D341Med (cell line): ENCODE results near the gene PCDH9.

Experiments used
- DNase-seq: peaks from one replicate; pipeline ENCODE4 v3.0.0; 2012; ENCODE audit warnings: low spot score

PCDH9 gene, protein sequence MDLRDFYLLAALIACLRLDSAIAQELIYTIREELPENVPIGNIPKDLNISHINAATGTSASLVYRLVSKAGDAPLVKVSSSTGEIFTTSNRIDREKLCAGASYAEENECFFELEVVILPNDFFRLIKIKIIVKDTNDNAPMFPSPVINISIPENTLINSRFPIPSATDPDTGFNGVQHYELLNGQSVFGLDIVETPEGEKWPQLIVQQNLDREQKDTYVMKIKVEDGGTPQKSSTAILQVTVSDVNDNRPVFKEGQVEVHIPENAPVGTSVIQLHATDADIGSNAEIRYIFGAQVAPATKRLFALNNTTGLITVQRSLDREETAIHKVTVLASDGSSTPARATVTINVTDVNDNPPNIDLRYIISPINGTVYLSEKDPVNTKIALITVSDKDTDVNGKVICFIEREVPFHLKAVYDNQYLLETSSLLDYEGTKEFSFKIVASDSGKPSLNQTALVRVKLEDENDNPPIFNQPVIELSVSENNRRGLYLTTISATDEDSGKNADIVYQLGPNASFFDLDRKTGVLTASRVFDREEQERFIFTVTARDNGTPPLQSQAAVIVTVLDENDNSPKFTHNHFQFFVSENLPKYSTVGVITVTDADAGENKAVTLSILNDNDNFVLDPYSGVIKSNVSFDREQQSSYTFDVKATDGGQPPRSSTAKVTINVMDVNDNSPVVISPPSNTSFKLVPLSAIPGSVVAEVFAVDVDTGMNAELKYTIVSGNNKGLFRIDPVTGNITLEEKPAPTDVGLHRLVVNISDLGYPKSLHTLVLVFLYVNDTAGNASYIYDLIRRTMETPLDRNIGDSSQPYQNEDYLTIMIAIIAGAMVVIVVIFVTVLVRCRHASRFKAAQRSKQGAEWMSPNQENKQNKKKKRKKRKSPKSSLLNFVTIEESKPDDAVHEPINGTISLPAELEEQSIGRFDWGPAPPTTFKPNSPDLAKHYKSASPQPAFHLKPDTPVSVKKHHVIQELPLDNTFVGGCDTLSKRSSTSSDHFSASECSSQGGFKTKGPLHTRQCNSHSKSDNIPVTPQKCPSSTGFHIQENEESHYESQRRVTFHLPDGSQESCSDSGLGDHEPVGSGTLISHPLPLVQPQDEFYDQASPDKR (N-terminal part only)

DNA sequence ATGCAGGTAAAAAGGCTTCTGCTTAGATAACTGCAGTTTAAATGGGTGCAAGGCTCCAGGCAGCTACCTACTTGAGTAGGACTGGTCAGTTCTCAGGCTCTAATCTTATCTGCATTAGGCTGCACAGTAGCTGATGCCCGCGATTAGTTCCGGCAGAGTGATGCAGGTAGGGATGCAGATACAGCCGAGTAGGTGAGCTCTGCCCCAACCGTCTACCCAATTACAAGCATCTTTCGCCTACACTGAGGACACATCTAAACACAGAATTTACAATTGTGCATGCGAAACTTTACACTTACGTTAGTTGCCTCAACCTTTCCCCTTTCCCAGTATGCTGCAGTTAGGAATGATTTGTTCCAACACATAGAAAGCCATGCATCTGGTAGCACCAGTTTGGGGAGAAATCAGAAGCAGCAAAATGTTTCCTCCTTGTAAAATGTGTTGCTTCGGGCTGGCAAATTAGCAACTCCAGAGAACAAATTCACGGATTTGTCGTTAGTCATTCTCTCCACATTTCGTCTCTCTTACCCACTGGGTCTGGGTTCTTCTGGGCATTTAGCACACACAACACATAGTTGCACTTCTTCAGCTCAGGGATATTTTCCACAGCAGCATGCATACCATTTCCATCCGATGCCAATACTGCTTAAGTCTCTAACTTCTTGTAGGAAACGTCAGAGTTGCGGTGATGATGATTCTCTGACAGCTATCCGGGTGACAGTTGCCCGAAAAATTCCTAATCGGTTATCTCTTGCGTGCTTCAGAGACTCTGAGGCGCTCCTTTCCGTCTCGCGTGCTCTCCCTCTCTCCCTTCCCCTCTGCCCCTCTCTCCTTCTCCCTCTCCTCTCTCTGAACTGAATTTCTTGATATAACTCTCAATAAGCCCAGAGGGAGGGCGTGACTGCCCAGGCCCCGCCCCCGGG, at the start of gene PCDH9:
TSS of gene PCDH9 (minus strand) at position 856 of the 923 bp plus-strand sequence. CDS start 1,896 bp downstream, outside the sequence.
- no peak for DNase-seq

DNA sequence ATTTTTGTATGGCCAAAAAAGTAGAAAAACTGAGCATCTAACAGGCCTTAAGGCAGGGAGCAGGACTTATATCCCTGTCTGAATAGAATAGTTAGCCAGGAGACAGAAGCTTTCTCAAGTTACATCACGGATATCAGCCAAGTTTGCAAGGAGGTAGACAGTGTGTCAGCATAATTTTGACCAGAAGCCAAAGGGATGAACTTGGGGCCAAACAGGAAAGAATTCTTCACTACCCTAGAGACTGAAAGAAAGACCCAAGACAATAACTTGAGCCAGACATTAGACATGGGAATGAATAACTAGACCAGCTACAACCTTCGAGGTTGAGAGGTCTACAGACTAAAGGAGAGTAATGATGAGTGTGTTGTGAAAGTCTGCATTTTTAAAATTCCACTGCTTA, 48.1 kb upstream of the PCDH9 start:
- DNase-seq = no peak

DNA sequence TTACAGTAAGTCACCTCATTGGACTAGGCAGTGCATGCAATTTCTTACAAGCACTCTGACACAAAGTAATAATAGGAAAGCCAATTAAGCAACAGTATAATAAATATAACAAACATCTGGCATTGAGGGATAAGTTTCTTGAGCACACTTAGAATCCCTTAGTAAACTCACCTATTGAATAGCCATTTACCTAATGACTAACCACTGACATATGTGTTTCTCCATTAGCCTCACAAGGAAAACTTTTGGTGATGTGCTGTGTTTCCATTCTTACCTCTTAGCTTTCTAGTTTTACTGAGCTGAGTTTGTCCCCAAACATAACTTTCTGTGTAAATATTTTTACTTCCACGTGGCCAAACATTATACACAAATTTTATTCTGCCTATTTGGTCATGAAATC, 47.4 kb upstream of the PCDH9 start:
- no peak for DNase-seq

DNA sequence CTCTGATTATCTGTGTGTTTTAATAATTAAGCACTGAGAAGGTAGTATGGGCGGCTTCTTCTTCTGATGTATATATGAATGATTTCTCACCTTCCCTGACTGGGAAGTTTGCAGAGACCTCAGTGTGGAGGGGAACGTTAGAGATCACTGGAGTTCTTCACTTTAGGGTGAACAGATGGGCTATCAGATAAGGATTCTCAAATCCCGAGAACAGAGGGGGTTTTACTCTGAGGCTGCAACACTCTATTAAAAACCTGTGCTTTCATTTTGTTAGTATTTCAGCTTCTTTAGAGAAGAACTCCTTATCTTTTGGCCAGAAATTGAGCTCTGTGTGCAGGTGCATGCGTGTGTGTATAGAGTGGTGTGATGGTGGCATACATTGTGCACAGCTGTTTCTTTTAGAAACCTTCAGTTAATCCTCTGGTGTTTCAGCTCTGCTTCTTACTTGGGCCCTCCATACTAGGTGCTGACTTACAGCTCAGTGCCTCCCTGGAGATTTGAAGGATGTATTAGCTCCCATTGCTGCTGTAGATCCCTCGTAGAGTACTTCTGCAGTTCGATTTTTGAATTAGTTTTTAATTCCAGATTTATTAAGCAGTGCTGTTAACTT, 45.3 kb upstream of the PCDH9 start:
- peak; percentile 70 for DNase-seq

DNA sequence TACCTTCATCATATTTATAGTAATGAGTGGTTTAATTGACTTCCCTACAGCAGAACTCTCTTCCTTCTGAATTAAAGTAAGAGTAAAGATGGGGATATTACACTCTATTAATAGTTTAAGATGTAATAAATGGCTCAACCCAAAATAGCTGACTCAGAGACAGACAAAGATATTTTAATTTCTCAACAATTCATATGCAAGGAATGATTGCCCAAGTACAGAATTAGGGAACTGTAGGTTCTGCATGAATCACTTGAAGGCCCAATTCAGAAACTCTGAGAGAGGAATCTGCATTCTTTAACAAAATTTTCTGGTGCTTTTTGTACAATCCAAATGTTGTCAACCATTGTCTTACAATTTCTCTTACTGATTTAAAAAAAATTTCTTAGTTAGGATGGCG, 42.9 kb upstream of the PCDH9 start:
- DNase-seq = no peak

DNA sequence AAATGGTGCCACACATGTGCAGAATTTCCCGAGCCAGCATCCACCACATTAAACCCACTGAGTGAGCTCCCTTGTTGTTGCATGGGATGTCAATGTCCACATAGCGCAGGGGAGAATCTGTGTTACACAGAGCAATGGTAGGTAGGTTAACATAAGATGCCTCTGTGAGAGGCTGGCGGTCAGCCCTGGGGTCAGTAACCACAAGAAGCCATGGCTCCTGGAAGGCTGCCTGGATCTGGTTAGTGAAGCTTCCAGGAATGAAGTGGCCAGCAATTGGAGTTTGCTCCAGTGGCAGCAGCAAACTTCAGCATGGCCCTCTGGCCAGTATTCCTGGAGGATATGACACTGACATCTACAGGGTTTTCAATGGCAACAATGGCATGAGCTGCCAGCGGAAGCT, 37.0 kb upstream of the PCDH9 start:
- DNase-seq = no peak

DNA sequence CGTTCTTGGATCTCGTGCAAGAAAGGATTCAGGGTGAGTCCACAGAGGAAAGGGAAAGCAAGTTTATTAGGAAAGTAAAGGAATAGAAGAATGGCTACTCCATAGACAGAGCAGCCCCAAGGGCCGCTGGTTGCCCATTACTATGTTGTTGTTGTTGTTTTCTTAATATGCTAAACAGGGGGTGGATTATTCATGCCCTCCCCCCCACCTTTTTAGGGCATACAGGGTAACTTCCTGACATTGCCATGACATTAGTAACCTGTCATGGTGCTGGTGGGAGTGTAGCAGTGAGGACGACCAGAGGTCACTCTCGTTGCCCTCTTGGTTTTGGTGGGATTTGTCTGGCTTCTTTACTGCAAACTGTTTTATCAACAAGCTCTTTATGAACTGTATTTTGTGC, 29.1 kb upstream of the PCDH9 start:
- no peak for DNase-seq

DNA sequence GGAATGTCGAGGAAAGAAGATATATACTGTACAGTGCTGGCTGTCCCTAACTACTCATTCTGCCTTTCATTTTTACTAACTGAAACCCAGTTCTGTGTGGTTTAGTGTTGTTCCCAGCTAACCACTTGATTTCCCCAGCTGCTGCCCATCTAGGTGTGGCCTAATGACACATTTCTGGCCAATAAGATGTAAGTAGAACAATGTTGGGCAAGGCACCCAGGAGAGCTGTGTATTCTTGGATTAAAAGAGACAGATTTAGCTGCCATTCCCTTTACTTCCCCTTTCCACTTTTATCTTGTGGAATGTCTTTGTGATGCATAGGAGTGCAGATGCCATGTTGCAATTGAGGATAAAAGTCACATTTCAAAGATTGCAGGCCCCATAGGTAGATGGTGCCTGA, 28.3 kb upstream of the PCDH9 start:
- no peak for DNase-seq

DNA sequence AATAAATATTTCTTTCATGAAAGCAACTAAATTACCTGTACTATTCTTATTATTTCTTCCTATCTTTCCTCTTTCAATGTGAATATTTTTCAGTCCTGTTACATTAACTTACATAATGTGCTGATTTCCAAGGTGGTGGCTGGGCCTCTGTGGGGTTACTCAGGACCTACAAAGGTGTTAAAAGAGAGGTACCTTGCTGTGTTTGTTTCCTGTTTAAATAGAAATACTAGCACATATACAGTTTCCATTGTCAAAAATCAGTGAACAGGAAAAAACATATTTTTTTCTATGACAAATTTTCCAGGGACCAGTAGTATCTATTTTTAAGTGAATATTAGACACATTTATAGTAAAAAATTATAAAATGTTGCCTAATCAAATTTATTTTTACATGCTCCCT, 8.7 kb upstream of the PCDH9 start:
- no peak for DNase-seq

DNA sequence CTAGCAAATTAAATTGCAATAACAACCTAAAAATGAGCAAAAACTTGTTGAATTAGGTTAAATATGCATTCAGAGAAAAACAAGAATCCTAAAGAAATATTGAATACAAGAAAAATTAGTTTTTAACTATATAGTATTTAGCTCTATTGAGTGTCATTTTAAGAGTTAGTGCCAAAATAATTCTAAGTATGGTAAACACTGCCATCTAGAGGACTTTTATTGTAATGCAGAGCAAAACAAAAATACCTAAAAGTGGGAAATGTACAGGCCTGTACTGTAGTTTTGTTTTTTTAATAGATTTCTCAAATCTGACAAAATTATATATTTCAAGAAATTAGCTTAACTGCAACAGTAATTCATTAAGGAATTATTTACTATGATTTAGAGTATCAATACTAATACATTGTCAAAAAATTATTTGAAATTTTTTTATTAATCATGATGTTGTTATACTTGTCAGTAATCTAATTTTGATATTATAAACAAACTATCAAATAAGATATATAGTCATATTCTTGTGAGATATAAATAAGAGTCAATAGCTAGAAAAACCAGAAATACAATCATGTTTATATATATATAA, 8.2 kb upstream of the PCDH9 start:
- DNase-seq = no peak

DNA sequence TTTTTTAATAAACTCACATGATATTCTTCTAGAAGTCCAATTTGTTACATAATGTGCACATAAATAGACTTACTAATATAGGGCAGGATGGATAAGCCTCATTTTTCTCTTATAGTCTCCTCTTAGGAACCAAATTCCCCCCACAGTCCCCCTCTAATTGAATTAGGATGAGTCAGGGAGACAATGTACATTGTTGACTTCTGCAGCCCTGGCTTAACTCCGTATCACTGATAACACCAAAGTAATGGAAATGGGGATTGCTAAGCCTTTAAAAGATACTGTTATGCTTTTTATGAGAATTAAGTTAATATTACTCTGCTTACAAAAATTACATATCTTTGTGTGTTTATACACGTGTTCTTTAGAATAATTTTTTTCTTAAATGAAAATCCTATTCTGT, 5.1 kb upstream of the PCDH9 start:
- no peak for DNase-seq

DNA sequence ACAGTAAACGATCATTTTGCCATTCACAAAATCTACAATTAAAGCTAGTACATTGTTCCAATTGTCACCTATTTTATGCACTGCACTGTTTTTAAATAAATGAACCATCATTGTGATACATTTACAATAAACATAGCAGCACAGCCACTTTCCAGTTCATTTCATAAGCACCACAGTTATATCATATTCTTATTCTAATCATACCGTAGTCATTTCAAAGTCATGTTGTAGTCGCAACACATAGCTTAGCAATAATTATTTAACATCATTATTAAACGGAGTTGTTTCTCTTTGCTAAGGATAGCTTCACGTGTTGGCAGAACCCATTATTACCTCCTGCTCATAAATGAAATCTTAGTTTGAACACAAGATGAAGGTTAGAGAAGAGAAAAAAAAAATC, 2.2 kb upstream of the PCDH9 start:
- no peak for DNase-seq

DNA sequence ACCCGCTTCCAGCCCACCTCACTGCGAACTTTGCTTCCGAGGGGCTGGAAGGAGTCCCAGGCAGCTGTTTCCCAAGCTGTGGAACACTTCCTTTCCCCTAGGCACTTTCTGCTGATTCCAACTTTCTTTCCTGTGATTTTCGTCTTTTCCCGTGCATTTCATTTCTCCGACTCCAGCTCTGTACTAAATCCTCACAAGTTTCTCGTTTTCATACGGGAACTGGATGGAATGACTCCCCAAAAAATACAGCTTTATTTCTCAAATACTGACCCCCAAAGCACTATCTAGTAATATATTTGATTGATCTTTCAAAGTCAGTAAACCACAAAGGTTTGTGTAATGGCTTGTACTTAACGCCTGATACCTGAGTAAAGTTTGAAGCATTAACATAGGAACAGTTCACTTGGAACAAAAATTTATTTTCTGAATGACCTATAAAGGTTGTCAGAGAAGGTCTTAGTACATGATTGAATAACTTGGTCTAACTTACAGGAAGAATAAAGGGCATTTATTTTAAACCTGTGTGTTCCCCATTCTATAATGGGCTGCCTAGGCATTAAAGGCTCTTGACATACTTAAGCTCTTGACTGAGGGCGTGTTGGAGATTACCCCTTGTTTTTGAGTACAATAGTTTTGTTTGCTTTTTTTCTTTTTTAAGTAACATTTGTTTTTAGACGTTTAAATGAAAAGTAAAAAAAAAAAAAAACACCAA, 1.3 kb upstream of the PCDH9 start:
- DNase-seq = no peak

DNA sequence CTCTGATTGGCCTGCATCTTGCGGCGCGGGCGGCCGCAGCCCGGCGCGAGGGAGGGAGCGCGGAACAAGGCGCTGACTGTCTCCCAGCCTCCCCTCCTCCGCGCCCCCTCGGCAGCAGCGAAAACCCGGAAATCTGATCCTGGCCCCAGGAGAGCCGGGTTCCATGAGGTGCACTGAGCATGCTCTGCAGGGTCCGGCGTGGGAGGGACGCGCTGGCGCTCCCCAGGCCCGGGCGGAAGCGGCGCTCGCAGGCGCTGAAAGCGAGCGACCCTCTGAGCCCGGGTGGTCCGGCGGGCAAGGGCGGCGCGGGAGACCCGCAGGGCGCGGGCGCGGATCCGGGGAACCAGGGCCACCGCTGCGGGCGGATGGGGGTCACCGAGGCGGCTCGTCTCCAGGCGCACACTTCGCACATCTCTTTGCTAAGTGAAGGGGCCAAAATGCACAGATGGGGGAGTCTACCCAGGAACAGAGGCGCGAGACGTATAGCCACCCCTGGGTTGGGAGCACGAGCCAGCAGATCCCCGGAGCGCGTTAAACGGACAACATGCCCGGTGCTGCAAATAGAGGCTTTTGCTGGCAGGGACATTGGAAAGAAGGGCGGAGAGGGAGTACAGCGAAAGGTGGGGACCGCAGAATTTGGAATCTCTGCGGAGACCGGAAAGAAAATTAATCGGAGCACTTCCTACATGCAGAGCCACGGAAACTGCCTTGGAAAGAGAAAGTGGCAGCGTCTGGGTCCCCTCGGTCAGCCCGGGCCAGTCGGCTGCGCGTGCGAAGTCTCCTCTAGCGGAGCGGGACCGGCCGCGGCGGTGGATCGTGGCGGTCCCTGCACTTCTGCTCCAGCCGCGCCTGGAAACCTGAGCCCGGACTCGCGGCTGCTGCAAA, 510 bp upstream of the PCDH9 start:
- DNase-seq = peak; percentile 97

DNA sequence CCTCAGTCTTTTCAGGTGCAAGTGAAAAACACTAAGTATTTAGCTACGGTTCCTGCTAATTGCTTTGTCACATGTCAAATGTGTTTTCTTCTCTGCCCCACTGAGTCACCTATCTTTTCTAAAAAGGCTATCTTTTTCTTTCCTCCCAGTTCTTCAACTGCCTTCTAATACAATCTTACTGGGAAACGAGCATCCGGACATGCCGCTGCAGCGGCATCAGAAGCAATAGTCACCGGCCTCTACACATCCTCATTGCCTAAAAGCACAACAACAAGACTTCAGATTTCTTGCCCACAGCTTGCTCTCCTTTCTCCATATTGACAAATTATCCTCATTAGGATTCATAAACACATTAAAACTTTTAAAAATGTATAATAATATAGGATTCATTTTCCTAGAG, 1.2 kb downstream of the PCDH9 start:
- no peak for DNase-seq

DNA sequence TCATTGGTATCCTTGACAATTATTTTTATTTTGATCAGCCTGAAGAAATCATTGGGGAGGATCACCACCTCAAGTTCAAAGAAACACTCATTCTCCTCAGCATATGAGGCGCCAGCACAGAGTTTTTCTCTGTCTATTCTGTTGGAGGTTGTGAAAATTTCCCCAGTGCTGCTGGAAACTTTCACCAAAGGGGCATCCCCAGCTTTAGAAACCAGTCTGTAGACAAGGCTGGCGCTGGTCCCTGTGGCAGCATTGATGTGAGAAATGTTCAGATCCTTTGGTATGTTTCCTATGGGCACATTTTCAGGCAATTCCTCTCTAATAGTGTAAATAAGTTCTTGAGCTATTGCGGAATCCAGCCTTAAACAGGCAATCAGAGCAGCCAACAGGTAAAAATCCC, 2.1 kb downstream of the PCDH9 start:
- DNase-seq = no peak

DNA sequence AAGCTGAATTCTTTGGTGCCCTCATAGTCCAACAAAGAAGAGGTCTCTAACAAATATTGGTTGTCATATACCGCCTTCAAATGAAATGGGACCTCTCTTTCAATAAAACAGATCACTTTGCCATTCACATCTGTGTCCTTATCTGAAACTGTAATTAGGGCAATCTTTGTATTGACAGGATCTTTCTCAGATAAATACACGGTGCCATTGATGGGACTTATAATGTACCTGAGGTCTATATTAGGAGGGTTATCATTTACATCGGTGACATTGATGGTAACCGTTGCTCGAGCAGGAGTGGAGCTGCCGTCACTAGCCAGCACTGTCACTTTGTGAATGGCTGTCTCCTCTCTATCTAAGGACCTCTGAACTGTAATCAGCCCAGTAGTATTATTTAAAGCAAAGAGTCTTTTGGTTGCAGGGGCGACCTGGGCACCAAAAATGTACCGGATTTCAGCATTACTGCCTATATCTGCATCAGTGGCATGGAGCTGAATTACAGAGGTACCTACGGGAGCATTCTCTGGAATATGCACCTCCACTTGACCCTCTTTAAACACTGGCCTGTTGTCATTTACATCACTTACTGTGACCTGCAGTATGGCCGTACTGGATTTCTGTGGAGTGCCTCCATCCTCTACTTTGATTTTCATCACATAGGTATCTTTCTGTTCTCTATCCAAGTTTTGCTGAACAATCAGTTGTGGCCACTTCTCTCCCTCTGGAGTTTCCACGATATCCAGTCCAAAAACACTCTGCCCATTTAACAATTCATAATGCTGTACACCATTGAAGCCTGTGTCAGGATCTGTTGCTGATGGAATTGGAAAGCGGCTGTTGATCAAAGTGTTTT, 2.8 kb downstream of the PCDH9 start:
- no peak for DNase-seq

DNA sequence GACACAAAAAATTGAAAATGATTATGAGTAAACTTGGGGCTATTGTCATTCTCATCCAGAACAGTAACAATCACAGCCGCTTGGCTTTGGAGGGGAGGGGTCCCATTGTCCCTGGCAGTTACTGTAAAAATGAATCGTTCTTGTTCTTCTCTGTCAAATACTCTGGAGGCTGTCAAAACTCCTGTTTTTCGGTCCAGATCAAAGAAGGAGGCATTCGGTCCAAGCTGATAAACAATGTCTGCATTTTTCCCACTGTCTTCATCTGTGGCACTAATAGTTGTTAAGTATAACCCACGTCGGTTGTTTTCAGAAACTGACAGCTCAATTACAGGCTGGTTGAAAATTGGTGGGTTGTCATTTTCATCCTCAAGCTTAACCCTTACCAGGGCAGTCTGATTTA, 3.4 kb downstream of the PCDH9 start:
- no peak for DNase-seq
